ENCODE results near the gene GAA.

Gene GAA

GRCh38 chr17:80104956-80105375 is 3.6 kb downstream of the GAA start:
- no peak for DNase-seq

- DNase-seq, result peak; percentile 4
Measured at GRCh38 chr17:80105762-80106161, 4.4 kb downstream of the GAA start.

- no peak for DNase-seq
Measured at GRCh38 chr17:80106176-80106575, 4.8 kb downstream of the GAA start.

- DNase-seq, result no peak
Measured at GRCh38 chr17:80106751-80107150, 5.4 kb downstream of the GAA start.

- no peak for DNase-seq
Measured at GRCh38 chr17:80107231-80108021, 6.0 kb downstream of the GAA start.

- DNase-seq, result no peak
Measured at GRCh38 chr17:80108036-80108971, 6.9 kb downstream of the GAA start.

- no peak for DNase-seq
Measured at GRCh38 chr17:80109066-80109660, 7.8 kb downstream of the GAA start.

GRCh38 chr17:80109713-80110446 is 8.5 kb downstream of the GAA start:
- DNase-seq, result peak; percentile 91

- DNase-seq, result no peak
Measured at GRCh38 chr17:80110447-80110812, 9.0 kb downstream of the GAA start.

GRCh38 chr17:80110927-80111701 is 9.7 kb downstream of the GAA start:
- no peak for DNase-seq

- no peak for DNase-seq
Measured at GRCh38 chr17:80111702-80112470, 10.5 kb downstream of the GAA start.

GRCh38 chr17:80112471-80113032 is 11.2 kb downstream of the GAA start:
- no peak for DNase-seq

- DNase-seq, result no peak
Measured at GRCh38 chr17:80113033-80113484, 11.7 kb downstream of the GAA start.

- no peak for DNase-seq
Measured at GRCh38 chr17:80114758-80115157, 13.4 kb downstream of the GAA start.

- no peak for DNase-seq
Measured at GRCh38 chr17:80115159-80115558, 13.8 kb downstream of the GAA start.

- no peak for DNase-seq
Measured at GRCh38 chr17:80116276-80116920, 15.0 kb downstream of the GAA start.

GRCh38 chr17:80116921-80117380 is 15.6 kb downstream of the GAA start:
- DNase-seq, result no peak

- DNase-seq, result no peak
Measured at GRCh38 chr17:80117491-80118401, 16.4 kb downstream of the GAA start.
